Left lung (tissue), 10 donors: ENCODE measurements around the gene MACROD2. TPM values are rescaled to one million over a fixed set of nuclear protein-coding genes. Genes with fewer than 3 reads are reported as not detected.

ENCODE experiments used
- ATAC-seq: fragments of 200-7000 bp; cut with Tn5 transposase; one replicate; pipeline ENCODE4 v1.9.1; 2020; ENCODE audit warnings: moderate library complexity
- DNase-seq, 4 donors: peaks; one replicate each; pipeline ENCODE4 v3.0.0-alpha.2; 2013 to 2020
- H3K27ac ChIP-seq, 2 donors: fragments of 200-600 bp; sonication (generic) in 1 of 2; one replicate each; pipeline versions ENCODE4 v1.5.0 to v1.8.0; 2020 to 2021
- H3K27me3 ChIP-seq, 2 donors: fragments of 200-600 bp; sonication (generic) in 1 of 2; one replicate each; pipeline versions ENCODE4 v1.5.0 to v1.8.0; 2020 to 2021
- H3K36me3 ChIP-seq, 2 donors: fragments of 200-600 bp; sonication (generic) in 1 of 2; one replicate each; pipeline versions ENCODE4 v1.5.0 to v1.8.0; 2020 to 2021
- H3K4me1 ChIP-seq, 2 donors: fragments of 200-600 bp; one replicate each; pipeline ENCODE4 v1.8.0; 2021
- H3K4me3 ChIP-seq, 2 donors: fragments of 200-600 bp; sonication (generic) in 1 of 2; one replicate each; pipeline versions ENCODE4 v1.5.0 to v1.8.0; 2020 to 2021; ENCODE audit warnings: mild to moderate bottlenecking in 1 of 2
- H3K9me3 ChIP-seq, 2 donors: fragments of 200-600 bp; sonication (generic) in 1 of 2; one replicate each; pipeline versions ENCODE4 v1.5.0 to v1.8.0; 2020 to 2021
- CTCF ChIP-seq, 2 donors: fragments of 200-600 bp; sonication (generic) in 1 of 2; IDR thresholded peaks; one replicate each; pipeline versions ENCODE4 v1.5.0 to v1.8.0; 2021; ENCODE audit warnings: antibody characterized with exemption in 2 of 2
- intact Hi-C, 2 donors: fragments of 100-400 bp; cut with DNase I; formaldehyde crosslinking; loops; one replicate each; pipeline versions ENCODE4 v1.11.2 to v1.14.2; 2022
- polyA plus RNA-seq, 6 donors: library from polyadenylated mRNA; unstranded; fragments of 120-200 nt; gene quantifications; one replicate each; pipeline ENCODE4 v1.2.1, GENCODE V29; 2013; ENCODE audit not compliant: insufficient read length in 6 of 6
- total RNA-seq, 2 donors: library from RNA; stranded (reverse); fragmentation: NEBNext Ultra II Directional; extraction: Animal tissue kit (Norgen Biotek cat#: 25700); gene quantifications; one replicate each; pipeline ENCODE4 v1.2.1, GENCODE V29; 2021
- donor health status: DM: no; HTN: yes; CAD: no.
- donor health status: DM: no; HTN: no; CAD: no.

MACROD2 gene
- total and polyA plus RNA-seq, 8 donors: 6.1 to 23.6 (median 8.9) TPM

GRCh38 chr20:14619411-14619810, 624.1 kb downstream of the MACROD2 start:
- intact Hi-C loops: no loop called here
- no peaks in the 10 kb centered on the region for H3K36me3 ChIP-seq
- no peak overlapping the region for H3K27ac ChIP-seq
- H3K4me3 ChIP-seq: no peak overlapping the region
- H3K4me1 ChIP-seq: no peaks in the 10 kb centered on the region
- ATAC-seq (no peak), DNase-seq (no peak)
- no peaks in the 10 kb centered on the region for H3K27me3 ChIP-seq
- no peak for TF ChIP-seq CTCF (IDR thresholded peaks at IDR 0.05)
- H3K9me3 ChIP-seq: no peaks in the 10 kb centered on the region

GRCh38 chr20:14622796-14623195, 627.5 kb downstream of the MACROD2 start:
- DNase-seq: no peak
- Histone ChIP-seq H3K9me3 (peaks cover 0 to 10% of the 10 kb centered on the region in 2 donors), H3K27ac (no peak overlapping the region), H3K36me3 (no peaks in the 10 kb centered on the region), H3K27me3 (no peaks in the 10 kb centered on the region), H3K4me1 (no peaks in the 10 kb centered on the region), H3K4me3 (no peak overlapping the region)
- peak; percentile 39 for ATAC-seq
- intact Hi-C loops: no loop called here
- TF ChIP-seq CTCF (IDR thresholded peaks at IDR 0.05): no peak

GRCh38 chr20:14631011-14631410, 635.7 kb downstream of the MACROD2 start:
- ATAC-seq (no peak), DNase-seq (no peak)
- no peak overlapping the region for H3K27ac ChIP-seq
- no peak overlapping the region for H3K4me3 ChIP-seq
- no peaks in the 10 kb centered on the region for H3K4me1 ChIP-seq
- H3K27me3 ChIP-seq: no peaks in the 10 kb centered on the region
- H3K9me3 ChIP-seq: peaks cover 0 to 5% of the 10 kb centered on the region in 2 donors
- intact Hi-C loops: no loop called here
- no peaks in the 10 kb centered on the region for H3K36me3 ChIP-seq
- no peak for TF ChIP-seq CTCF (IDR thresholded peaks at IDR 0.05)

DNA sequence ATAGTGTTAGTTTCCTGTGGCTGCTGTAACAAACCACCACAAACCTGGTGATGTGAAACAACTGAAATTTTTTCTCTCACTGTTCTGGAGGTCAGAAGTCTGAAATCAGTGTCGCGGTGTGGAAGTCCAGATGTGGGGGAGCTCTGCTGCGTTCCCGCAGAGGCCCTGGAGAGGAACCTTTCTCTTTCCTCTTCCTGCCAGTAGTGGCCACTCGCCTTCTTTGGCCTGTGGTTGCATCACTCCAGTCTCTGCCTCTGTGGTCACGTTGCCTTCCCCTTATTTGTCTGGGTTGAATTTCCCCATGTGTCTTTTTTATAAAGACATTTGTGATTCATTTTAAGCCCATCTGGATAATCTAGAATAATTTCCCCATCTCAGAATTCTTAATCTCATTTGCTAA, 637.6 kb downstream of the MACROD2 start:
- H3K27me3 ChIP-seq: no peaks in the 10 kb centered on the region
- no peak overlapping the region for H3K4me3 ChIP-seq
- peaks cover 0 to 3% of the 10 kb centered on the region in 2 donors for H3K9me3 ChIP-seq
- no peak overlapping the region for H3K27ac ChIP-seq
- ATAC-seq (no peak), DNase-seq (no peak)
- intact Hi-C loops: no loop called here
- H3K36me3 ChIP-seq: no peaks in the 10 kb centered on the region
- TF ChIP-seq CTCF (IDR thresholded peaks at IDR 0.05): no peak
- H3K4me1 ChIP-seq: no peaks in the 10 kb centered on the region

DNA sequence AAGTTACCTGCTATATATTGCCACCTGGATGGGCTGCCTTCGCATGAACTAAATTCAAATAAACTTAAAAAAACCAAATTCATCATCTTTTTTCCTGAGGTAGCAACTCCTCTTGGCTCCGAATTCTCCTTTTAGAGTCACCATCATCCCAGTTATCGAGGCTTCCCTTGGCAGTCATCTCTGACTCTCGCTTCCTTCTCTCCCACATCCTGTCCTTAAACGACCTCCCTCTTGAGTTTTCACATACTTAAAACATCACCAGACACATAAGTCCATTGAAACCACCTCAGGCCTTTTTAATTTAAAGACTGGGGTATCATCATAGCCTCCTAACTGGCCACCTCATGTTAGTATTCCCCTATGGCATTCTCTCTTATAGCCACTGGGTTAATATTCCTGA, 638.2 kb downstream of the MACROD2 start:
- H3K4me3 ChIP-seq: no peak overlapping the region
- no peak for ATAC-seq
- H3K27me3 ChIP-seq: no peaks in the 10 kb centered on the region
- no peak for TF ChIP-seq CTCF (IDR thresholded peaks at IDR 0.05)
- H3K9me3 ChIP-seq: peaks cover 0 to 3% of the 10 kb centered on the region in 2 donors
- intact Hi-C loops: no loop called here
- no peaks in the 10 kb centered on the region for H3K4me1 ChIP-seq
- no peak for DNase-seq
- H3K27ac ChIP-seq: no peak overlapping the region
- no peaks in the 10 kb centered on the region for H3K36me3 ChIP-seq
